GM18868 (cell line): Measurements from ENCODE around the gene XAGE5.
"Not testable (repeated sequence)": the region's sequence is repeated elsewhere in the genome, so short reads cannot be mapped to it uniquely, and the experiment has no call there.

Experiments used
- ATAC-seq: cut with Tn5 transposase; IDR thresholded peaks from one replicate; pipeline ENCODE4 v1.9.1; 2021; ENCODE audit warnings: mild to moderate bottlenecking, moderate library complexity; ENCODE audit not compliant: unreplicated experiment

Gene XAGE5

GRCh38 chrX:52811065-52811625 lies at the start of gene XAGE5:
Gene XAGE5, plus strand, starts transcription at chrX:52811287. Its CDS starts 1,280 bp downstream, at chrX:52812567.
- no peak for ATAC-seq

DNA sequence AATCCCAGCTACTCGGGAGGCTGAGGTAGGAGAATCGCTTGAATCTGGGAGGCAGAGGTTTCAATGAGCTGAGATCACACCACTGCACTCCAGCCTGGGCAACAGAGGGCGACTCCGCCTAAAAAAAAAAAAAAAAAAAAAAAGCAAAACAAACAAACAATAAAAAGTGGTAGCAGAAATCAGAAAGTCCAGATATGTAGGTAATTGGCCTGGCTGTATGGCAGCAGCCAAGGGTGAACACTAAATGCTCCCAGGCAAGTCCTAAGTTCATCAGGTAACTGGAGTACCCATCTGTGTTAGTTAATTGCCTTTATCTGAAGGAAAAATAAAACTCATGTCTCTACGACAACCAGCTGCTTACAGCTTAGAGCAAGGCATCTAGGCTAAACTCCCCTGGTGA lies 45.1 kb upstream of the XAGE5 start:
- not testable (repeated sequence) for ATAC-seq

GRCh38 chrX:52773504-52773903 lies 37.6 kb upstream of the XAGE5 start:
- ATAC-seq: not testable (repeated sequence)

DNA sequence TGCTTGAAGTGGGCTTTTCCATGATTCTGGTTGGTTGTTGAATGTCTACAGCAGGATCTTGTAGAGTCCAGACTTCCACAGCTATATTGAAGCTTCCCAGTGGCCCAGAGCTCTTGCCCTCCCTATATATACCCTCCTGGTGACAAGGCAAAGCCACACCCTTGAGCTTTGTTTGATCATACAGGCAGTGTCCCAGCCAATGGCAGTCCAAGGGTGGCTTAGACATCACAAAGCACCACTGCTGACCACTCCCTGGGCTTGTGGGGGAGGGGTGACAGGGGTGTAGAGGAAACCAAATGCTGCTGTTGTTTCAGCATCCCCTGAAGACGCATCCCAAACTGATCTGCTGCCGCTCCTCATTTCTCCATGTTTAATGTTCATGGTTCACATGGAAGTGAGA lies 13.8 kb upstream of the XAGE5 start, which contains the start of gene SPANXN5:
TSS of gene SPANXN5 (minus strand) at position 101 of the 400 bp plus-strand sequence. CDS start at position 22, 79 bp downstream.
- ATAC-seq: not testable (repeated sequence)

DNA sequence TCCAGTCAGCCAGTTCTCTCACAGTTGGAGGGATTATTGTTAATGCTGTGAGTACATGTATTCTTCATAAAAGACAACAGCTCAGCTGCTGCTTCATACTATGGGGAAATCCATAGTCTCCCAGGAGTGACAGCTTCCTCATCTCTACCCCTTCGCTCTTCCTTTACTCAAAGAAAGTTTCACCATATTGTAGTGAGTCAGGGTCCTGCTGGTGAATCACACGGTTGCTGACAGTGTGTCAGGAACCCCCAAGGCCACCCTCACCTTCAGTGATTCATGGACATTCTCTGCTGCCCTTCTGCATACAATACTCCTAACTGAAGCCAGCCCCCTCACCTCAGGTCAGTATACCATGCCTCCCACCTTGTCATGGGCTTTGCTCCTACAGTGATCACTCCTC lies 6.2 kb upstream of the XAGE5 start:
- ATAC-seq: not testable (repeated sequence)

DNA sequence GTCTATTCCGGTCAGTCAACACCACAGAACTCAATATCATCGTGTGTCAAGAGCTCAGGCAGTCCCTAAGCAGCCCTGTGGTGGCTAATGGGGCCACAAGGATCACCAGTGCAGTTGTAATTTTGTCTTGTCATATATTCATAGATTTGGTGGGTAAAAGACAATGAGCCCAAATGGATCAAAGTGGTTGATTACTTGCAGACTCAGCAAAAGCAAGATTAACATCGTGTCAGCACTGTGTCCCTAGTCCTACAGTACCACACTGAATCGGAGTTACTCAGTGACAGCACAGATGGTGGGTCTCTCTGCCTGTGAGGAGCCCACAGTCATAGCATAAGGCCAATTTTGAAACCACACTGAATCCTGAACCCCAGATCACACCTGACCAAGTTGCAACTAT lies 8.7 kb downstream of the XAGE5 start:
- no peak for ATAC-seq

GRCh38 chrX:52821079-52821760 lies 10.1 kb downstream of the XAGE5 start:
- ATAC-seq: peak; percentile 70

GRCh38 chrX:52824608-52825007 lies 13.5 kb downstream of the XAGE5 start:
- ATAC-seq: no peak

- no peak for ATAC-seq
These were observed 19.5 kb downstream of the XAGE5 start for GRCh38 chrX:52830551-52830950.

DNA sequence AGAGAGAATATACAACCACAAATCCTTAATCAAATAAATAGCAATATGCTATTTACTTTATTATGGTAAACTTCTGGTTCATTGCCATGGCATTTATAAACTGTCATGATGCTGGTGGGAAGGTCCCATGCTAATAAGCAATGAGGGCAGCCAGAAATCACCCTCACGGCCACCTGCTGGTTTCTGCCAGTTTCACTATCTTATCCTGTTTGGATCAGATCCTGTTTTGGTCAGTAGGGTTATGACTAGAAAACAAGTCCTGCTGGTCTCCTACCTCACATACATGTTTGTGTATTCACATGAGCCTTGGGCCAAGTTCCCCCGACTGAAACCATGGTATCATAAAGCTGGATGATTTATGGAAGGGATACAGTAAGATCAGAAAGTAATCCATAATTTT lies 28.1 kb downstream of the XAGE5 start:
- peak; percentile 69 for ATAC-seq

DNA sequence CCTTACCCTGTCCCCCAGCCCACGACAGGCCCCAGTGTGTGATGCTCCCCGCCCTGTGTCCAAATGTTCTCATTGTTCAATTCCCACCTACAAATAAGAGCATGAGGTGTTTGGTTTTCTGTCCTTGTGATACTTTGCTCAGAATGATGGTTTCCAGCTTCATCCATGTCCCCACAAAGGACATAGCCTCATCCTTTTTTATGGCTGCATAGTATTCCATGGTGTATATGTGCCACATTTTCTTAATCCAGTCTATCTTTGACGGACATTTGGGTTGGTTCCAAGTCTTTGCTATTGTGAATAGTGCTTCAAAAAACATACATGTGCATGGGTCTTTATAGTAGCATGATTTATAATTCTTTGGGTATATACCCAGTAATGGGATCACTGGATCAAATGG lies 32.5 kb downstream of the XAGE5 start:
- not testable (repeated sequence) for ATAC-seq

DNA sequence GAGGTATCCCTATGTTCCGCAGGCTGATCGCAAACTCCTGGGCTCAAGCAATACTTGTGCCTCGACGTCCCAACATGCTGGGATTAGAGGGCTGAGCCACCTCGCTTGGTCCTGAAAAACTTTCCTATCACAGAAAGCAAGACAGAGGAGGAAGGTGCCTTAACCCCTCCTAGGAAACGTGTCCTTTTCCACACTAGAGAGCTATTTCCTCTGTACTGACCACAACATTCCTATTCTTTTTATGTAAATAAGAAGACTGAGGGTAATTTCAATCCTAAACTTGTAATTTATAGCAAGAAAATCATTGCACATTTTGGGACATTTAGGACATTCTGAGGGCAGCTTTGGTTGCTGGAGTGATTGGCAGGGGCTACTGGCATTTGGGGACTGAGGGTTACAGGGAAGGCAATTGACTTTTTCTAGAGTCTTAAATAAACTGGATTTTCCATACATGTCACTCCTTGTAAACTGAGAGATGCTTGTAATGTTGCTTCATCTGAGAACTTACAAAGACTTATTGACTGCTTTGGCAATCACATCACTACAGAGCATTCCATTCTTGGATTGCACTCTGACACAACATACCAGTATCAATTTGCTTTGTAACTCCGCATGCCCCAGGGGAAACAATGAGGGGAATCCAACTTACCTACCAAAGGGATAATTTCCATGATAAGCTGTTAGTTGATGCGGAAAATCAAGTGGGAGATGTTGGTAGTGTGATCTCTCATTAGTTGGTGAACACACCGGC lies 41.2 kb downstream of the XAGE5 start:
- no peak for ATAC-seq

- ATAC-seq: not testable (repeated sequence)
These were observed 46.0 kb downstream of the XAGE5 start for GRCh38 chrX:52856991-52857525.

DNA sequence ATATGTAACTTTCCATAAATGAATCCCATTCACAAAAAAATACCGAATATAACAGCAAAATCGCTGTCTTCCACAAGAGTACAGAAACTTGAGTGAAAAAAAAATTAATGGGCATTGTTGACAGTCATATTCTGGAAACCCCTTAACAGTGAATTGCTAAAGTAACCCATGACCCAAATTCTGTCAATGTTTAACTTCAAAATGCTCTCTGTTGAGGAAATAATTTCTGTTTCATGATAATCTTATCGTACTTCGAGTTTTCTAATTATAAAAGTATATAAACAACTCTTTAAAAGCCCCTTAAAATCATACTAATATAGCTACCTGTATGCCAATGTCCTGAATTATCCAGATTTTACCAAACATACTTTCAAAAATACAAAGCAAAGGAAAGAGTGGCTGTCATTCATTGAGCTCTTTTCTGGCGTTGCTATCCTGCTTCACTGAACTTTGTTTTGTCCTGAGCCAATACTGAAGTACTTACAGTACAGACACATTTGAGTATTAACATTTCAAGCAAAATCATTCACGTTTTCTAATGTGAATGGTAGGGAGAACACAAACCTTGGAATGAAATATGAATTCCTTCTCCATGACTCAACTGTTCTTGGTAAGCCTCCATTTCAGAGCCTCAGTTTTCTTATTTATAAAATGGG lies 54.4 kb downstream of the XAGE5 start:
- no peak for ATAC-seq
